SU-DHL-6 (cell line): ENCODE measurements around the gene VEGFB.

Experiments
- EZH2phosphoT487 ChIP-seq: fragments of 200-600 bp; sonication (generic), shearing (Covaris generic); conservative IDR thresholded peaks from 2 replicates; pipeline ENCODE4 v1.6.1; 2018; ENCODE audit warnings: mild to moderate bottlenecking, antibody characterized with exemption, low read length, moderate library complexity, mixed read lengths
- TF ChIP-seq, protein P1 (sequence below): fragments of 200-600 bp; sonication (generic); IDR thresholded peaks from one replicate; pipeline ENCODE4 v1.5.1; 2017; ENCODE audit warnings: antibody characterized with exemption, mild to moderate bottlenecking, low read length, moderate library complexity; ENCODE audit not compliant: insufficient read depth, poor library complexity, severe bottlenecking

DNA sequence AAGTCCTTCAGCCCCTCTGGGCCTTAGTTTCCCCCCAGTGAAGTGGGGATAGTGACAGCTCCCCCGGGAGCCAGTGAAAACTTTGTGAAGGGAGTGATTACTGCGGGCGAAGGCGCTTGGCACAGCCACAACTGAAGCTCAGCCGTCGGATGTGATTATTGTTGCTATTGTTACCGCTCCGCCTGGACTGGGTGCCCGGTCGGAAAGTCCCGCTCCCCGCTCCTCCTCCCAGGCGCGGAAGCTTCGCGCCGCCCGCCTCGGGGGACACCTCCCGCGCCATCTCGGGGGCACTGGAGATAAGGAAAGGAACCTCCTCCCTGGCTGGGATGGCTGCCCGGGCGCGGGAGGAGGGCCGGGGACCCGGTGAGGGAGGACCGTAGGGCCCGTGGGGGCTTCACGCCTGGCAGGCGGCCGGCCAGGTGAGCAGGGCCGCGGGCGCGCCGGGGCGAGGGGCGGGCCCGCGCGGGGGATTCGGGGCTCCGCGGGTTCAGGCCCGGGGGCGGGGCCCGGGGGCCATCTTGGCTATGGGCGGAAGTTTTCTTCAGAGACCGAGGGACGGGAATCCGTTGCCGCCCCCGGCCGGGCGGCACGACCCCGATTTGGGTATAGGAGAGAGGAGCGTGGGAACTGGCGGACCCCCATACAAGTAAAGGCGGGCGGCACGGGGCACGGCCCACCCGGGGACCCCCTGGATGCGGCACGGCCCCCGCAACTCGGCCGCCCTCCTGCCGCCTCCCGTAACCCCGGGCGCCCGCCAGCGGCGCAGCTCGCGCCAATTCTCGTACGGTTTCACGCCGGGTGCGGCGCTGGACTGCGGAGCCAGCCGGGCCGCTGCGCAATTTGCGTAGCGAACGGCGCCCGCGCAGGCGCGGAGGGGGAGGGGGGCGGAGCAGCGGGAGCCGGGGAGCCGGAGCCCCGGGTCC, 50.8 kb downstream of the VEGFB start, which contains the start of gene GPR137:
- TF ChIP-seq, protein P1, sequence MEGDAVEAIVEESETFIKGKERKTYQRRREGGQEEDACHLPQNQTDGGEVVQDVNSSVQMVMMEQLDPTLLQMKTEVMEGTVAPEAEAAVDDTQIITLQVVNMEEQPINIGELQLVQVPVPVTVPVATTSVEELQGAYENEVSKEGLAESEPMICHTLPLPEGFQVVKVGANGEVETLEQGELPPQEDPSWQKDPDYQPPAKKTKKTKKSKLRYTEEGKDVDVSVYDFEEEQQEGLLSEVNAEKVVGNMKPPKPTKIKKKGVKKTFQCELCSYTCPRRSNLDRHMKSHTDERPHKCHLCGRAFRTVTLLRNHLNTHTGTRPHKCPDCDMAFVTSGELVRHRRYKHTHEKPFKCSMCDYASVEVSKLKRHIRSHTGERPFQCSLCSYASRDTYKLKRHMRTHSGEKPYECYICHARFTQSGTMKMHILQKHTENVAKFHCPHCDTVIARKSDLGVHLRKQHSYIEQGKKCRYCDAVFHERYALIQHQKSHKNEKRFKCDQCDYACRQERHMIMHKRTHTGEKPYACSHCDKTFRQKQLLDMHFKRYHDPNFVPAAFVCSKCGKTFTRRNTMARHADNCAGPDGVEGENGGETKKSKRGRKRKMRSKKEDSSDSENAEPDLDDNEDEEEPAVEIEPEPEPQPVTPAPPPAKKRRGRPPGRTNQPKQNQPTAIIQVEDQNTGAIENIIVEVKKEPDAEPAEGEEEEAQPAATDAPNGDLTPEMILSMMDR, result no peak
- no peak for TF ChIP-seq EZH2phosphoT487
